Esophagus squamous epithelium (tissue), 5 donors: ENCODE data around the gene TAB2. TPM values are rescaled to one million over a fixed set of nuclear protein-coding genes. Genes with fewer than 3 reads are reported as not detected.

ENCODE experiments used
- DNase-seq: peaks from one replicate; lab custom pipeline; 2025; lab: John Stamatoyannopoulos, UW
- H3K27ac ChIP-seq, 4 donors: fragments of 200-600 bp; sonication (generic); one replicate each; pipeline ENCODE4 v1.5.1; 2016 to 2019; ENCODE audit warnings: mild to moderate bottlenecking in 1 of 4
- H3K27me3 ChIP-seq, 4 donors: fragments of 200-600 bp; sonication (generic); 1 replicate in 3 of 4; 2 replicates in 1 of 4; pipeline versions ENCODE4 v1.5.1 to v1.6.0; 2017 to 2021; ENCODE audit warnings: antibody characterized with exemption in 1 of 4
- H3K36me3 ChIP-seq, 3 donors: fragments of 200-600 bp; sonication (generic); one replicate each; pipeline ENCODE4 v1.5.1; 2016 to 2019
- H3K4me1 ChIP-seq, 3 donors: fragments of 200-600 bp; sonication (generic); one replicate each; pipeline ENCODE4 v1.5.1; 2017 to 2019
- H3K4me3 ChIP-seq, 4 donors: fragments of 200-600 bp; sonication (generic); 1 replicate in 3 of 4; 2 replicates in 1 of 4; pipeline ENCODE4 v1.5.1; 2016 to 2019; ENCODE audit warnings: mild to moderate bottlenecking in 2 of 4, moderate library complexity in 1 of 4
- H3K9me3 ChIP-seq, 3 donors: fragments of 200-600 bp; sonication (generic); one replicate each; pipeline ENCODE4 v1.5.1; 2016 to 2019
- POLR2A ChIP-seq, 4 donors: fragments of 450-650 bp; IDR thresholded peaks; one replicate each; pipeline ENCODE4 v1.6.1; 2017; ENCODE audit warnings: antibody characterized with exemption in 4 of 4, mild to moderate bottlenecking in 4 of 4, moderate library complexity in 3 of 4
- WGBS, 2 donors: methylation state at CpG; one replicate each; pipeline ENCODE4 v1.1.5; 2018; 5-methylcytosine and 5-hydroxymethylcytosine counted together
- intact Hi-C: fragments of 100-400 bp; cut with DNase I; formaldehyde crosslinking; loops from one replicate; pipeline ENCODE4 v1.15.0; 2022
- total RNA-seq, 4 donors: library from RNA; depleted of rRNA; stranded (reverse); fragments of >200 nt; gene quantifications; one replicate each; pipeline ENCODE4 v1.1.0, GENCODE V29; 2016
- TF ChIP-seq, protein P1 (sequence below), 6 experiments: fragments of 450-650 bp in 4 of 6; fragments of 200-600 bp in 2 of 6; sonication (generic) in 2 of 6; IDR thresholded peaks; one replicate each; pipeline ENCODE4 v1.5.1; 2016 to 2019; ENCODE audit warnings: antibody characterized with exemption in 6 of 6, mild to moderate bottlenecking in 4 of 6, moderate library complexity in 4 of 6
- donor health status: DM: yes; HTN: yes; CAD: no.

TAB2 gene
- total RNA-seq, 4 donors from 2014 or later: 27.6 to 47.1 (median 31.0) TPM

- Histone ChIP-seq H3K27ac (no peak overlapping the region), H3K9me3 (no peaks in the 10 kb centered on the region), H3K4me1 (no peaks in the 10 kb centered on the region), H3K36me3 (peaks cover 0 to 42% (median 3%) of the 10 kb centered on the region in 3 donors), H3K27me3 (no peaks in the 10 kb centered on the region), H3K4me3 (no peak overlapping the region)
- no peak for DNase-seq
- no peak for TF ChIP-seq POLR2A (IDR thresholded peaks at IDR 0.05)
- TF ChIP-seq, protein P1, sequence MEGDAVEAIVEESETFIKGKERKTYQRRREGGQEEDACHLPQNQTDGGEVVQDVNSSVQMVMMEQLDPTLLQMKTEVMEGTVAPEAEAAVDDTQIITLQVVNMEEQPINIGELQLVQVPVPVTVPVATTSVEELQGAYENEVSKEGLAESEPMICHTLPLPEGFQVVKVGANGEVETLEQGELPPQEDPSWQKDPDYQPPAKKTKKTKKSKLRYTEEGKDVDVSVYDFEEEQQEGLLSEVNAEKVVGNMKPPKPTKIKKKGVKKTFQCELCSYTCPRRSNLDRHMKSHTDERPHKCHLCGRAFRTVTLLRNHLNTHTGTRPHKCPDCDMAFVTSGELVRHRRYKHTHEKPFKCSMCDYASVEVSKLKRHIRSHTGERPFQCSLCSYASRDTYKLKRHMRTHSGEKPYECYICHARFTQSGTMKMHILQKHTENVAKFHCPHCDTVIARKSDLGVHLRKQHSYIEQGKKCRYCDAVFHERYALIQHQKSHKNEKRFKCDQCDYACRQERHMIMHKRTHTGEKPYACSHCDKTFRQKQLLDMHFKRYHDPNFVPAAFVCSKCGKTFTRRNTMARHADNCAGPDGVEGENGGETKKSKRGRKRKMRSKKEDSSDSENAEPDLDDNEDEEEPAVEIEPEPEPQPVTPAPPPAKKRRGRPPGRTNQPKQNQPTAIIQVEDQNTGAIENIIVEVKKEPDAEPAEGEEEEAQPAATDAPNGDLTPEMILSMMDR (IDR thresholded peaks at IDR 0.05): no peak
- intact Hi-C loops: no loop called here
Observed at GRCh38 chr6:149395185-149395584, 77.7 kb downstream of the TAB2 start.

DNA sequence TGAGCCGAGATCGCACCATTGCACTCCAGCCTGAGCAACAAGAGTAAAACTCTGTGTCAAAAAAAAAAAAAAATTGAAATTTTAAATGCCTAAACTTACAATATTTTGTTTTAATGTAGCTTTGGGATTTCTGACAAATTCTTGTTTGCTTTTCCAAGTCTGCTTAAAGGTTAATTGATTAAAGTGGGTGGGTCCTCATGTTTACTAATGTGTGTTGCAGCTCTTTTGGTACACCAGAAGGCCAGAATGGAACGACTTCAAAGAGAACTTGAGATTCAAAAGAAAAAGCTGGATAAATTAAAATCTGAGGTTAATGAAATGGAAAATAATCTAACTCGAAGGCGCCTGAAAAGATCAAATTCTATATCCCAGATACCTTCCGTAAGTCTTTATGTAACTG is 79.9 kb downstream of the TAB2 start:
- H3K27me3 ChIP-seq: no peaks in the 10 kb centered on the region
- 95 to 96% methylated on average over 6 of the region's 6 CpGs for WGBS, 2 donors
- intact Hi-C loops: no loop called here
- DNase-seq: no peak
- H3K4me1 ChIP-seq: no peaks in the 10 kb centered on the region
- no peak overlapping the region for H3K27ac ChIP-seq
- H3K36me3 ChIP-seq: peaks cover 0 to 52% (median 8%) of the 10 kb centered on the region in 3 donors
- no peak overlapping the region for H3K4me3 ChIP-seq
- H3K9me3 ChIP-seq: no peaks in the 10 kb centered on the region
- no peak for TF ChIP-seq POLR2A (IDR thresholded peaks at IDR 0.05)
- TF ChIP-seq, protein P1 (IDR thresholded peaks at IDR 0.05): no peak

DNA sequence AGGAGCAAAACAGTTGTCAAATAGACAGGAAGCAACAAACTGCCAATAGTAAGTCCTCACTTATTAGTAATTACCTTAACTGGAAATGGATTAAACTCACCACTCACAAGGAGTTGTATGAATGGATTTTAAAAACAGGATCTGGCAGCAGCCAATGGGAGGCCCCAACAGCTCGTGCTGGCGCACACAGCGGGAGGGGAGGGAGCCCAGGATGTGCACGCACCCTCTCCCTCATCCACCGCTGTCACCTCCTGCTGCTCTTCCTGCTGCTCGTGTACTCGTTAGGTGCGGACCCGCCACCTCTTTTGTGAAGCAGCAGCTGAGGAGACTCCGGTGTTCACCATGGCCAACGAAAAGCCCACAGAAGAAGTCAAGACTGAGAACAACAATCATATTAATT is 82.5 kb downstream of the TAB2 start, which contains the start of gene SUMO4:
Gene SUMO4 (plus strand): TSS at position 213 of the 400 bp plus-strand sequence. CDS start 130 bp downstream, at position 343.
- Histone ChIP-seq H3K27ac (no peak within 1 kb of the TSS), H3K27me3 (no peaks in the 10 kb centered on the region), H3K4me3 (no peak within 1 kb of the TSS), H3K9me3 (no peaks in the 10 kb centered on the region), H3K36me3 (peaks cover 0 to 57% (median 8%) of the 10 kb centered on the region in 3 donors), H3K4me1 (no peaks in the 10 kb centered on the region)
- no peak for TF ChIP-seq POLR2A (IDR thresholded peaks at IDR 0.05)
- TF ChIP-seq, protein P1 (IDR thresholded peaks at IDR 0.05): no peak
- intact Hi-C loops: no loop called here
- WGBS, 2 donors: 93 to 96% methylated on average over 10 to 11 of the region's 11 CpGs
- DNase-seq: no peak

DNA sequence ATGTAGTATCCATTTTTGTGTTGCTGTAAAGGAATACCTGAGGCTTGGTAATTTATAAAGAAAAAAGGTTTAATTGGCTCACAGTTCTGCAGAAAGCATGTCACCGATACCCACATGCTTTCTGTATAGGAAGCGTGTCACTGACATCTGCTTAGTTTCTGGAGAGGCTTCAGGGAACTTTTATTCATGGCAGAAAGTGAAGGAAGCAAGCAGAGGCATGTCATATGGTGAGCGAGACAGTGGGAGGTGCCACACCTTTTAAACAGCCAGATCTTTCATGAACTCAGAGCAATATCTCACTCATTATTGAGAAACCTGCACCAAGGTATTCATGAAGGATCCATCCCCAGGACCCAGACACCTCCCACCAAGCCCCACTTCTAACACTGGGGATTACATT is 86.0 kb downstream of the TAB2 start:
- no peaks in the 10 kb centered on the region for H3K9me3 ChIP-seq
- H3K4me3 ChIP-seq: no peak overlapping the region
- no peaks in the 10 kb centered on the region for H3K27me3 ChIP-seq
- TF ChIP-seq, protein P1 (IDR thresholded peaks at IDR 0.05): no peak
- TF ChIP-seq POLR2A (IDR thresholded peaks at IDR 0.05): no peak
- intact Hi-C loops: no loop called here
- WGBS, 2 donors: 56 to 100% methylated on average over 1 to 3 of the region's 3 CpGs
- DNase-seq: no peak
- no peak overlapping the region for H3K27ac ChIP-seq
- H3K36me3 ChIP-seq: peaks cover 0 to 42% (median 8%) of the 10 kb centered on the region in 3 donors
- no peaks in the 10 kb centered on the region for H3K4me1 ChIP-seq

DNA sequence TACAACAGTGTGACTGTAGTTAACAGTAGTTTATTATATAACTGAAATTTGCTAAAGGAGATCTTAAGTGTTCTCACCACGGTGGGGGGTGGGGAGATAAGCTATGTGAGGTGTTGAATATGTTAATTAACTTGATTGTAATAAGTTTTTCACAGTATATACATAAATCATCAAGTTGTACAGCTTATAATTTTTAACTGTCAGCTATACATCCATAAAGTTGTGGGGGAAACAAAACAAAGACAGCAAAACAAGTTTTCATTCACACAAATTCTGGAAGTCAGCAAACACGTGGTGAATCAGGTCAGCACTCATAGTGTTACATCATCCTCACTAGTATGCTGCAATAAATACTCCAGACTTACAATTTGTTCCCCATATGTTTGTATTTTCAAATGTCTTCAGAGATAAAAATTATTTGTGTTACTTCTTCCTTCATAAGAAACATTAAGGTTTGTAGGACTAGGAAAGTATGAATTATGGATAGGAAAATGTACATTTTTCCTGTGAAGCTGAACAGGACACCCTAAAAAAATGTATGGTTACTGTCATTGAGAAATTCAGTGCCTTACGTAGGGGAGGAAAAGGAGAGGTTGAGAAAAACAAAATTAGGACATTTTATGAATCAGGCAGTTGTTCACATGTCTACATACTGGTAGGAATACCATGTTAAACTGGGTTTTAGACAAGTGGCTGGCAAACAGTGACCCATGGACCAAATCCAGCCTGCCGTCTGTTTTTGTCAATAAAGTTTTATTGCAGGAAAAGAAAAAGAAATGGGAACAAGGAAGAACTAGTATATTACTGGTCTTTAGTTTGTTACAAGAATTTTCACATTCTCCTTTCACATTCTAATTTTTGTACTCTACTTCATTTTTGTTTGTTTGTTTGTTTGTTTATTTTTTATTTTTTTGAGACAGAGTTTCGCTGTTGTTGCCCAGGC is 88.6 kb downstream of the TAB2 start:
- Histone ChIP-seq H3K27ac (no peak overlapping the region), H3K4me1 (no peaks in the 10 kb centered on the region), H3K4me3 (no peak overlapping the region), H3K27me3 (no peaks in the 10 kb centered on the region), H3K9me3 (no peaks in the 10 kb centered on the region), H3K36me3 (peaks cover 0 to 40% (median 0%) of the 10 kb centered on the region in 3 donors)
- 68 to 70% methylated on average over 5 of the region's 5 CpGs for WGBS, 2 donors
- intact Hi-C loops: no loop called here
- no peak for DNase-seq
- no peak for TF ChIP-seq POLR2A (IDR thresholded peaks at IDR 0.05)
- TF ChIP-seq, protein P1 (IDR thresholded peaks at IDR 0.05): no peak
